ENCODE measurements around the gene DNAJC15.

DNA sequence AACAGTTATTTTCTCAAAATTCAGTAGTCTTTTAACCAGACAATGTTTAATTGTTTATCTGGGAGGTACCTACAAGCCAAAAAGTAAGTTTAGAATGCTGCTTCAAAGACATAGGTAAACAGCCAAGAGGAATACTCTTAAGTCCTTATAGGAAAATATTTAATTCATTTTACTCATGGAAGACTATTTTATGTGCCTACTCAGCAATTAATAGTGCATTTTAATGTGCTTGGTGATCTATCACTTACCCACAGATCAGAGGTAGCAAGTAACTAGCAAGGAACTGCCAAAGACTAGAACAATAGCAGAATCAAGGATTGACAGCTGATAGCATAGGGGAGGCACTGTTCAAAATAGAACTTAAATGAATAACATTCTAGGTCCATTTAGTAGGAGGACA lies 60.4 kb downstream of the DNAJC15 start:
- TF ChIP-seq, protein P1, sequence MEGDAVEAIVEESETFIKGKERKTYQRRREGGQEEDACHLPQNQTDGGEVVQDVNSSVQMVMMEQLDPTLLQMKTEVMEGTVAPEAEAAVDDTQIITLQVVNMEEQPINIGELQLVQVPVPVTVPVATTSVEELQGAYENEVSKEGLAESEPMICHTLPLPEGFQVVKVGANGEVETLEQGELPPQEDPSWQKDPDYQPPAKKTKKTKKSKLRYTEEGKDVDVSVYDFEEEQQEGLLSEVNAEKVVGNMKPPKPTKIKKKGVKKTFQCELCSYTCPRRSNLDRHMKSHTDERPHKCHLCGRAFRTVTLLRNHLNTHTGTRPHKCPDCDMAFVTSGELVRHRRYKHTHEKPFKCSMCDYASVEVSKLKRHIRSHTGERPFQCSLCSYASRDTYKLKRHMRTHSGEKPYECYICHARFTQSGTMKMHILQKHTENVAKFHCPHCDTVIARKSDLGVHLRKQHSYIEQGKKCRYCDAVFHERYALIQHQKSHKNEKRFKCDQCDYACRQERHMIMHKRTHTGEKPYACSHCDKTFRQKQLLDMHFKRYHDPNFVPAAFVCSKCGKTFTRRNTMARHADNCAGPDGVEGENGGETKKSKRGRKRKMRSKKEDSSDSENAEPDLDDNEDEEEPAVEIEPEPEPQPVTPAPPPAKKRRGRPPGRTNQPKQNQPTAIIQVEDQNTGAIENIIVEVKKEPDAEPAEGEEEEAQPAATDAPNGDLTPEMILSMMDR (conservative IDR thresholded peaks at IDR 0.05; ENCODE audit: low read length) = no peak
- TF ChIP-seq EZH2phosphoT487 (IDR thresholded peaks at IDR 0.05; ENCODE audit: borderline replicate concordance) = no peak

Data from Loucy (cell line).